Left lung (tissue), 10 donors: Measurements from ENCODE around the gene JADE3. TPM values are rescaled to one million over a fixed set of nuclear protein-coding genes. Genes with fewer than 3 reads are reported as not detected.

Experiments
- ATAC-seq: fragments of 200-7000 bp; cut with Tn5 transposase; one replicate; pipeline ENCODE4 v1.9.1; 2020; ENCODE audit warnings: moderate library complexity
- DNase-seq, 4 donors: peaks; one replicate each; pipeline ENCODE4 v3.0.0-alpha.2; 2013 to 2020
- H3K27ac ChIP-seq, 2 donors: fragments of 200-600 bp; sonication (generic) in 1 of 2; one replicate each; pipeline versions ENCODE4 v1.5.0 to v1.8.0; 2020 to 2021
- H3K27me3 ChIP-seq, 2 donors: fragments of 200-600 bp; sonication (generic) in 1 of 2; one replicate each; pipeline versions ENCODE4 v1.5.0 to v1.8.0; 2020 to 2021
- H3K36me3 ChIP-seq, 2 donors: fragments of 200-600 bp; sonication (generic) in 1 of 2; one replicate each; pipeline versions ENCODE4 v1.5.0 to v1.8.0; 2020 to 2021
- H3K4me1 ChIP-seq, 2 donors: fragments of 200-600 bp; one replicate each; pipeline ENCODE4 v1.8.0; 2021
- H3K4me3 ChIP-seq, 2 donors: fragments of 200-600 bp; sonication (generic) in 1 of 2; one replicate each; pipeline versions ENCODE4 v1.5.0 to v1.8.0; 2020 to 2021; ENCODE audit warnings: mild to moderate bottlenecking in 1 of 2
- H3K9me3 ChIP-seq, 2 donors: fragments of 200-600 bp; sonication (generic) in 1 of 2; one replicate each; pipeline versions ENCODE4 v1.5.0 to v1.8.0; 2020 to 2021
- CTCF ChIP-seq, 2 donors: fragments of 200-600 bp; sonication (generic) in 1 of 2; IDR thresholded peaks; one replicate each; pipeline versions ENCODE4 v1.5.0 to v1.8.0; 2021; ENCODE audit warnings: antibody characterized with exemption in 2 of 2
- intact Hi-C, 2 donors: fragments of 100-400 bp; cut with DNase I; formaldehyde crosslinking; loops; one replicate each; pipeline versions ENCODE4 v1.11.2 to v1.14.2; 2022
- polyA plus RNA-seq, 6 donors: library from polyadenylated mRNA; unstranded; fragments of 120-200 nt; gene quantifications; one replicate each; pipeline ENCODE4 v1.2.1, GENCODE V29; 2013; ENCODE audit not compliant: insufficient read length in 6 of 6
- total RNA-seq, 2 donors: library from RNA; stranded (reverse); fragmentation: NEBNext Ultra II Directional; extraction: Animal tissue kit (Norgen Biotek cat#: 25700); gene quantifications; one replicate each; pipeline ENCODE4 v1.2.1, GENCODE V29; 2021
- donor health status: DM: no; HTN: yes; CAD: no.
- donor health status: DM: no; HTN: no; CAD: no.

Gene JADE3
- total and polyA plus RNA-seq, 8 donors, result 8.3 to 17.3 (median 15.2) TPM

- Histone ChIP-seq H3K4me1 (no peaks in the 10 kb centered on the region), H3K9me3 (peaks cover 0 to 3% of the 10 kb centered on the region in 2 donors), H3K27ac (no peak overlapping the region), H3K36me3 (no peaks in the 10 kb centered on the region), H3K27me3 (no peaks in the 10 kb centered on the region), H3K4me3 (no peak overlapping the region)
- ATAC-seq (no peak), DNase-seq (no peak)
- TF ChIP-seq CTCF (IDR thresholded peaks at IDR 0.05), result no peak
- intact Hi-C loops, result no loop called here
Measured at GRCh38 chrX:46920235-46920634, 8.0 kb downstream of the JADE3 start.

GRCh38 chrX:46922611-46923010, 10.4 kb downstream of the JADE3 start:
- ATAC-seq, result no peak
- no peak overlapping the region for H3K4me3 ChIP-seq
- H3K9me3 ChIP-seq, result peaks cover 0 to 3% of the 10 kb centered on the region in 2 donors
- H3K27me3 ChIP-seq, result no peaks in the 10 kb centered on the region
- no peaks in the 10 kb centered on the region for H3K4me1 ChIP-seq
- no peak overlapping the region for H3K27ac ChIP-seq
- H3K36me3 ChIP-seq, result no peaks in the 10 kb centered on the region
- TF ChIP-seq CTCF (IDR thresholded peaks at IDR 0.05), result no peak
- intact Hi-C loops, result no loop called here
- no peak for DNase-seq

GRCh38 chrX:46927718-46928117, 15.5 kb downstream of the JADE3 start:
- DNase-seq, result no peak
- no peak overlapping the region for H3K4me3 ChIP-seq
- no peaks in the 10 kb centered on the region for H3K9me3 ChIP-seq
- H3K27me3 ChIP-seq, result no peaks in the 10 kb centered on the region
- no peaks in the 10 kb centered on the region for H3K4me1 ChIP-seq
- H3K36me3 ChIP-seq, result no peaks in the 10 kb centered on the region
- TF ChIP-seq CTCF (IDR thresholded peaks at IDR 0.05), result no peak
- intact Hi-C loops, result no loop called here
- H3K27ac ChIP-seq, result no peak overlapping the region
- no peak for ATAC-seq

GRCh38 chrX:46929439-46930261, 17.4 kb downstream of the JADE3 start:
- H3K36me3 ChIP-seq, result no peaks in the 10 kb centered on the region
- H3K4me1 ChIP-seq, result no peaks in the 10 kb centered on the region
- H3K27ac ChIP-seq, result no peak overlapping the region
- intact Hi-C loops, result no loop called here
- ATAC-seq (peak; percentile 69), DNase-seq (no peak)
- H3K4me3 ChIP-seq, result no peak overlapping the region
- H3K27me3 ChIP-seq, result no peaks in the 10 kb centered on the region
- no peaks in the 10 kb centered on the region for H3K9me3 ChIP-seq
- TF ChIP-seq CTCF (IDR thresholded peaks at IDR 0.05), result no peak

GRCh38 chrX:46935295-46935694, 23.1 kb downstream of the JADE3 start:
- intact Hi-C loops, result no loop called here
- H3K36me3 ChIP-seq, result no peaks in the 10 kb centered on the region
- no peaks in the 10 kb centered on the region for H3K27me3 ChIP-seq
- TF ChIP-seq CTCF (IDR thresholded peaks at IDR 0.05), result no peak
- H3K27ac ChIP-seq, result no peak overlapping the region
- H3K4me3 ChIP-seq, result no peak overlapping the region
- H3K9me3 ChIP-seq, result peaks cover 0 to 2% of the 10 kb centered on the region in 2 donors
- ATAC-seq (no peak), DNase-seq (no peak)
- no peaks in the 10 kb centered on the region for H3K4me1 ChIP-seq
